PFSK-1 (cell line): Measurements from ENCODE around the gene CAMTA1.

Experiments
- FOXP2 ChIP-seq: optimal IDR thresholded peaks from 2 replicates; pipeline ENCODE3; 2011; ENCODE audit warnings: borderline replicate concordance, control low read depth, inconsistent platforms; ENCODE audit not compliant: insufficient read depth; ENCODE audit errors: extremely low read length, extremely low read depth
- POLR2AphosphoS5 ChIP-seq: IDR thresholded peaks from 2 replicates; pipeline ENCODE4 v1.6.1; 2012; ENCODE audit warnings: low read depth, mild to moderate bottlenecking, control low read depth, low read length, moderate library complexity
- SIN3A ChIP-seq: IDR thresholded peaks from 2 replicates; pipeline ENCODE4 v1.6.1; 2012; ENCODE audit warnings: mild to moderate bottlenecking, low read length, moderate library complexity, borderline replicate concordance; ENCODE audit not compliant: insufficient read depth
- TAF1 ChIP-seq: IDR thresholded peaks from 2 replicates; pipeline ENCODE4 v1.6.1; 2012; ENCODE audit warnings: low read length, control low read depth, borderline replicate concordance; ENCODE audit not compliant: insufficient read depth
- TF ChIP-seq, protein P1 (sequence below), 2 experiments: IDR thresholded peaks; 2 replicates each; pipeline versions ENCODE4 v1.6.1 to v1.8.0; 2011 to 2012; ENCODE audit warnings: low read depth in 2 of 2, low read length in 2 of 2, control low read depth in 1 of 2, inconsistent platforms in 1 of 2, mild to moderate bottlenecking in 1 of 2, moderate library complexity in 1 of 2; ENCODE audit not compliant: insufficient read depth in 1 of 2

CAMTA1 gene

DNA sequence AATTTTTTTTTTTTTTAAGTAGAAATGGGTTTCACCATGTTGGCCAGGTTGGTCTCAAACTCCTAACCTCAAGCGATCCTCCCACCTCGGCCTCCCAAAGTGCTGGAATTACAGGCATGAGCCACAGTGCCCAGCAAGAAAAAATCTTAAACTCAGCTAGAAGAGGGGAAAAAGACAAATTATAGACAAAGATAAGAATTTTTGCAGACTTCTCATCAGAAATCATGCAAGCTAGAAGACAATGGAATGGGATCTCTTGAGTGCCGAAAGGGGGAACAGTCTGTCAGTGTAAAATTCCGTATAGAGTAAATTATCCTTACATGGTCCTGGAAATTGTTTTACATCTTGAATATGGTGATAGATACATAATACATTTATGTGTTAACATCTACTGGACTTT is 294.4 kb downstream of the CAMTA1 start:
- TF ChIP-seq POLR2AphosphoS5 (no peak), TAF1 (no peak)

DNA sequence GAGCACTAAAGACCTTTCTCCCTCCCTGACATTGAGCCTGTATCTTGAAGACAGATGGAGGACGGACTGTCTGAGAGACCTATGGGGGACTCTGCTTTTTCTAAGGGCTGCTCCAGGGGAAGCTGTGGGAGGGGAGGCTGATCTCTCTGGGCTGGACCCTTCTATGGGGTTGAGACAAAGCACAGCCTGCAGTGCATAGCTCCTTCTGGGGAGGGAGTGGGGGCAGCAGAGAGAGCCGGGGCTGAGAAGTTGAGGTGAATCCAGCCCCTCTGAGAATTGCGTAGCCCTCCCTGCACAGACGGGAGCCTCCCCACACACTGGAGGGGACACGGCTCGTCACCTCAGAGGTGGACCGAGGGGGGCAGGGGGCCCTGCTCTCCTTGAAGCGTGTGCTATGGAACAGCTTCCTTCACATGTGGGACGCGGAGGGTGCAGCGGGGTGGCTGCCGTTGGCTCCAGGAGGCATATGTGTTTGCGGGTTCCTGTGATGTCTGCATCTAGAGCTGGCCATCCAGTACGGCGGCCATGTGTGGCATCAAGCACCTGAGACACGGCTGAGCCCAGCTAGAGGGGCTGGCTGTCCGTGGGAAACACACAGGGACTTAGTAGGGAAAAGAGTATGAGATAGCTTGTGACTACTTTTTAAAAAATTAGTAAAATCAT is 299.1 kb downstream of the CAMTA1 start:
- TF ChIP-seq POLR2AphosphoS5 (no peak), FOXP2 (no peak), SIN3A (no peak), TAF1 (no peak)
- TF ChIP-seq, protein P1, sequence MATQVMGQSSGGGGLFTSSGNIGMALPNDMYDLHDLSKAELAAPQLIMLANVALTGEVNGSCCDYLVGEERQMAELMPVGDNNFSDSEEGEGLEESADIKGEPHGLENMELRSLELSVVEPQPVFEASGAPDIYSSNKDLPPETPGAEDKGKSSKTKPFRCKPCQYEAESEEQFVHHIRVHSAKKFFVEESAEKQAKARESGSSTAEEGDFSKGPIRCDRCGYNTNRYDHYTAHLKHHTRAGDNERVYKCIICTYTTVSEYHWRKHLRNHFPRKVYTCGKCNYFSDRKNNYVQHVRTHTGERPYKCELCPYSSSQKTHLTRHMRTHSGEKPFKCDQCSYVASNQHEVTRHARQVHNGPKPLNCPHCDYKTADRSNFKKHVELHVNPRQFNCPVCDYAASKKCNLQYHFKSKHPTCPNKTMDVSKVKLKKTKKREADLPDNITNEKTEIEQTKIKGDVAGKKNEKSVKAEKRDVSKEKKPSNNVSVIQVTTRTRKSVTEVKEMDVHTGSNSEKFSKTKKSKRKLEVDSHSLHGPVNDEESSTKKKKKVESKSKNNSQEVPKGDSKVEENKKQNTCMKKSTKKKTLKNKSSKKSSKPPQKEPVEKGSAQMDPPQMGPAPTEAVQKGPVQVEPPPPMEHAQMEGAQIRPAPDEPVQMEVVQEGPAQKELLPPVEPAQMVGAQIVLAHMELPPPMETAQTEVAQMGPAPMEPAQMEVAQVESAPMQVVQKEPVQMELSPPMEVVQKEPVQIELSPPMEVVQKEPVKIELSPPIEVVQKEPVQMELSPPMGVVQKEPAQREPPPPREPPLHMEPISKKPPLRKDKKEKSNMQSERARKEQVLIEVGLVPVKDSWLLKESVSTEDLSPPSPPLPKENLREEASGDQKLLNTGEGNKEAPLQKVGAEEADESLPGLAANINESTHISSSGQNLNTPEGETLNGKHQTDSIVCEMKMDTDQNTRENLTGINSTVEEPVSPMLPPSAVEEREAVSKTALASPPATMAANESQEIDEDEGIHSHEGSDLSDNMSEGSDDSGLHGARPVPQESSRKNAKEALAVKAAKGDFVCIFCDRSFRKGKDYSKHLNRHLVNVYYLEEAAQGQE (IDR thresholded peaks at IDR 0.05; ENCODE audit: insufficient read depth in 1 of 2, low read depth in 2 of 2, low read length in 2 of 2): no peak

DNA sequence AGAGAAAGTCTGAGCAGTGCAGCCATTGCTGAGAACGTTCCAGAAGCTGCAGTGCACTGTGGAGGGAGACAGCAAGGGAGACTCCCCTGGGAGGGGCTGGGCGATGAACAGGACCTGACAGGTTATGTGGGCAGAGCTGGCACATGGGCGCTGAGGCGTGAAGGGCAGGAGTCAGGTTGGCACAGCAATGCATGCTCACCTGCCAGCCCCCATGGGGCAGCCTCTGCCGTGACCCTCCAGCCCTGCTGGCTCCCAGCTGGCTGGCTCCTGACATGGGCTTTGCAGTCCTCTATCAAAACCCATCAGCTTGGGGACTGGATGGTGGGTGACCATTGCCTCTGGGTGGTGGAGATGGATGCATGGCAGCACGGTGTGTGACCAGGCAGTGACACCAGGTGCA is 300.3 kb downstream of the CAMTA1 start:
- TF ChIP-seq, protein P1 (IDR thresholded peaks at IDR 0.05; ENCODE audit: insufficient read depth in 1 of 2, low read depth in 2 of 2, low read length in 2 of 2): no peak
- no peak for TF ChIP-seq POLR2AphosphoS5
- no peak for TF ChIP-seq TAF1
- TF ChIP-seq FOXP2: no peak
- TF ChIP-seq SIN3A: no peak

DNA sequence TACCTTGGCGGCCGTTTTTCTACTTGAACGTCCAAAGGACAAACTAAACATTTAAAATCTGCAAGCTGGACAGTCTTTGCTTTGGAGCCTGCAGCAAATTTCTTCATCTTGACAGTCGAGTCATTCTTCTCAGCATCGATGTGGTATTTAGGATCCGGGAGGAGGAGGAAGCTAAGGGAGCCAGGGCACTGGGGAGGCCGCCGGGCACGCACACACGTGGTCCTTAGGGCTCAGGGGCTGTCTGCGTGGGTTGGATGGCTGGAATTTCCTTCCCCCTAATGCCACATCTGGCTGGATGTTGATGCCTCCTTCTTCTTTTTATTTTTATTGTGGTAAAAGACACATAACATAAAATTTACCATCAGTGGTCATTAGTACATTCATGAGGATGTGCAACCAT is 300.9 kb downstream of the CAMTA1 start:
- TF ChIP-seq FOXP2 (no peak), TAF1 (no peak), POLR2AphosphoS5 (no peak), SIN3A (no peak)
- TF ChIP-seq, protein P1 (IDR thresholded peaks at IDR 0.05; ENCODE audit: insufficient read depth in 1 of 2, low read depth in 2 of 2, low read length in 2 of 2): no peak

DNA sequence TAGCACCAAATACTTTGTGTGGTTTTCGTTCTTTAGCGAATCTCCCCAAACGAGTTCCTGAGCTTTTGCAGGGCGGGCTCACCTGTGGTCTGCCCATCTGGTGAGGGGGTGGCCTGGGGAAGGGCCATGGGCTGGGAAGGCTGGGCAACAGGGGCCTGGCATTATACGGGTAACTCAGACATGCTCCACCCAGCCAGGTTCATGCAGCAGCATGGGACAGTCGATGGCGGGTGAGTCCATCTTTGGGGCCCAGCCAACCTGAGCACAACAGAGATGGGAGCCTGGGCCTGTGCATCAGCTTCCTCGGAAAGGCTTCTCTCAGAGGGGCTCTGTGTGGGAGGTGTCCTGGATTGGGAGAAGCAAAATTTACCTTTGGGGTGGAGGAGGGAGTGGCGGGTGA is 302.6 kb downstream of the CAMTA1 start:
- TF ChIP-seq TAF1 (no peak), SIN3A (no peak), FOXP2 (no peak), POLR2AphosphoS5 (no peak)
- TF ChIP-seq, protein P1 (IDR thresholded peaks at IDR 0.05; ENCODE audit: insufficient read depth in 1 of 2, low read depth in 2 of 2, low read length in 2 of 2): no peak
